IMR-90 (cell line): ENCODE data around the gene KRT7. TPM values are rescaled to one million over a fixed set of nuclear protein-coding genes. Genes with fewer than 3 reads are reported as not detected.

Source experiments
- ATAC-seq: fragments of 200-7000 bp; cut with Tn5 transposase; 2 replicates; pipeline ENCODE4 v1.9.1; 2020; ENCODE audit warnings: low read depth, mild to moderate bottlenecking, moderate library complexity
- BruUV-seq: library from RNA; stranded (reverse); fragments of 400-500 nt; replicated peaks from 2 replicates; lab custom pipeline; 2021; lab: Mats Ljungman, UMichigan
- CTCF ChIA-PET: fragments of 300-600 bp; formaldehyde crosslinking; extraction: SDS; loops from one replicate; lab custom pipeline; 2021; ENCODE audit warnings: antibody characterized with exemption; lab: Yijun Ruan, JAX
- POLR2A ChIA-PET: fragments of 300-600 bp; sonication (Branson Sonifier 250); formaldehyde crosslinking; loops from one replicate; lab custom pipeline; 2022; ENCODE audit warnings: antibody characterized with exemption; ENCODE audit not compliant: unreplicated experiment; lab: Charles Lee
- DNase-seq: peaks from one replicate; pipeline ENCODE4 v3.0.0; 2013
- H2AFZ ChIP-seq: replicated peaks from 2 replicates; pipeline ENCODE3; 2013; ENCODE audit warnings: low read length, mild to moderate bottlenecking; ENCODE audit not compliant: poor library complexity
- H2AK5ac ChIP-seq: 2 replicates; pipeline ENCODE4 v1.6.1; 2013; ENCODE audit warnings: low read depth, low read length, inconsistent platforms
- H2AK9ac ChIP-seq: replicated peaks from 2 replicates; pipeline ENCODE3; 2013; ENCODE audit warnings: mild to moderate bottlenecking, low read depth, low read length, moderate library complexity; ENCODE audit not compliant: poor library complexity
- H2BK120ac ChIP-seq: 2 replicates; pipeline ENCODE4 v1.6.1; 2013; ENCODE audit warnings: low read depth, low read length, inconsistent platforms
- H2BK15ac ChIP-seq: 3 replicates; pipeline ENCODE4 v1.6.1; 2013; ENCODE audit warnings: low read depth, low read length, inconsistent platforms
- H2BK20ac ChIP-seq: 2 replicates; pipeline ENCODE4 v1.6.1; 2013; ENCODE audit warnings: low read depth, mild to moderate bottlenecking, inconsistent platforms, low read length, moderate library complexity
- H2BK5ac ChIP-seq: 2 replicates; pipeline ENCODE4 v1.6.1; 2013; ENCODE audit warnings: mild to moderate bottlenecking, low read depth, low read length, inconsistent platforms; ENCODE audit not compliant: poor library complexity, severe bottlenecking
- H3K14ac ChIP-seq: replicated peaks from 2 replicates; pipeline ENCODE4 v1.6.1; 2013; ENCODE audit warnings: low read depth, low read length, inconsistent platforms
- H3K18ac ChIP-seq: 2 replicates; pipeline ENCODE4 v1.6.1; 2013; ENCODE audit warnings: low read depth, low read length, control low read depth
- H3K23ac ChIP-seq: 2 replicates; pipeline ENCODE4 v1.6.1; 2013; ENCODE audit warnings: low read depth, low read length, inconsistent platforms
- H3K27ac ChIP-seq: 2 replicates; pipeline ENCODE4 v1.5.1; 2013; ENCODE audit warnings: mild to moderate bottlenecking, control low read depth, low read length; ENCODE audit not compliant: insufficient read depth
- H3K27me3 ChIP-seq: 2 replicates; pipeline ENCODE4 v1.6.1; 2013; ENCODE audit warnings: low read length; ENCODE audit not compliant: control insufficient read depth, insufficient read depth
- H3K36me3 ChIP-seq: 2 replicates; pipeline ENCODE4 v1.6.1; 2013; ENCODE audit warnings: low read length, mixed read lengths; ENCODE audit not compliant: control insufficient read depth, insufficient read depth
- H3K4ac ChIP-seq: 2 replicates; pipeline ENCODE4 v1.6.1; 2013; ENCODE audit warnings: low read depth, low read length, inconsistent platforms
- H3K4me1 ChIP-seq: 2 replicates; pipeline ENCODE4 v1.6.1; 2013; ENCODE audit warnings: low read length, mixed read lengths; ENCODE audit not compliant: control insufficient read depth, insufficient read depth
- H3K4me2 ChIP-seq: 2 replicates; pipeline ENCODE4 v1.6.1; 2013; ENCODE audit warnings: low read depth, mild to moderate bottlenecking, control low read depth, low read length, moderate library complexity
- H3K4me3 ChIP-seq: 2 replicates; pipeline ENCODE4 v1.5.1; 2013; ENCODE audit warnings: low read depth, mild to moderate bottlenecking, control low read depth, low read length, moderate library complexity; ENCODE audit not compliant: insufficient read depth
- H3K56ac ChIP-seq: 2 replicates; pipeline ENCODE4 v1.6.1; 2013; ENCODE audit warnings: low read length, inconsistent platforms; ENCODE audit not compliant: insufficient read depth; ENCODE audit errors: extremely low read depth
- H3K79me1 ChIP-seq, 2 experiments: 2 replicates each; pipeline ENCODE4 v1.6.1; 2013; ENCODE audit warnings: low read length in 2 of 2, inconsistent platforms in 1 of 2, low read depth in 1 of 2
- H3K9ac ChIP-seq: 2 replicates; pipeline ENCODE4 v1.6.1; 2013; ENCODE audit warnings: low read depth, low read length, control low read depth
- H3K9me1 ChIP-seq: 2 replicates; pipeline ENCODE4 v1.6.1; 2013; ENCODE audit warnings: low read length, inconsistent platforms; ENCODE audit not compliant: insufficient read depth
- H3K9me3 ChIP-seq: 2 replicates; pipeline ENCODE4 v1.6.1; 2013; ENCODE audit warnings: low read length; ENCODE audit not compliant: control insufficient read depth, insufficient read depth
- H4K20me1 ChIP-seq: 2 replicates; pipeline ENCODE4 v1.6.1; 2013; ENCODE audit warnings: low read length, inconsistent platforms; ENCODE audit not compliant: insufficient read depth
- H4K5ac ChIP-seq: 2 replicates; pipeline ENCODE4 v1.6.1; 2013; ENCODE audit warnings: mild to moderate bottlenecking, low read depth, low read length, control low read depth
- H4K8ac ChIP-seq, 2 experiments: 2 replicates each; pipeline ENCODE4 v1.6.1; 2013; ENCODE audit warnings: low read depth in 2 of 2, low read length in 2 of 2, control low read depth in 1 of 2, inconsistent platforms in 1 of 2
- H4K91ac ChIP-seq: 2 replicates; pipeline ENCODE4 v1.6.1; 2013; ENCODE audit warnings: low read depth, low read length, inconsistent platforms; ENCODE audit not compliant: insufficient read depth
- BHLHE40 ChIP-seq: fragments of 150-350 bp; IDR thresholded peaks from 2 replicates; pipeline ENCODE4 v1.6.1; 2016; ENCODE audit warnings: mild to moderate bottlenecking, low read depth, low read length
- CEBPB ChIP-seq: IDR thresholded peaks from 2 replicates; pipeline ENCODE4 v1.6.1; 2012; ENCODE audit warnings: low read depth, low read length, improper control_type of control experiment
- CHD1 ChIP-seq: IDR thresholded peaks from 2 replicates; pipeline ENCODE4 v1.6.1; 2012; ENCODE audit warnings: low read depth, low read length, improper control_type of control experiment
- CTCF ChIP-seq: conservative IDR thresholded peaks from 2 replicates; pipeline ENCODE4 v1.5.1; 2012; ENCODE audit warnings: mild to moderate bottlenecking, low read depth, low read length, improper control_type of control experiment
- ELK1 ChIP-seq: fragments of 150-350 bp; IDR thresholded peaks from 2 replicates; pipeline ENCODE4 v1.6.1; 2016; ENCODE audit warnings: low read depth, mild to moderate bottlenecking, low read length, moderate library complexity, borderline replicate concordance
- FOS ChIP-seq: fragments of 150-350 bp; IDR thresholded peaks from 2 replicates; pipeline ENCODE4 v1.6.1; 2016; ENCODE audit warnings: low read depth, low read length
- NFE2L2 ChIP-seq: fragments of 150-350 bp; IDR thresholded peaks from 2 replicates; pipeline ENCODE4 v1.6.1; 2016; ENCODE audit warnings: low read depth, mild to moderate bottlenecking, low read length
- RAD21 ChIP-seq: IDR thresholded peaks from 2 replicates; pipeline ENCODE4 v1.6.1; 2012; ENCODE audit warnings: low read length, improper control_type of control experiment
- RFX5 ChIP-seq: IDR thresholded peaks from 2 replicates; pipeline ENCODE4 v1.8.0; 2012; ENCODE audit warnings: low read depth, mild to moderate bottlenecking, low read length, moderate library complexity
- SMC3 ChIP-seq: fragments of 150-350 bp; IDR thresholded peaks from 2 replicates; pipeline ENCODE4 v1.6.1; 2016; ENCODE audit warnings: low read depth, mild to moderate bottlenecking, antibody characterized with exemption, low read length, moderate library complexity
- USF2 ChIP-seq: fragments of 150-350 bp; IDR thresholded peaks from 2 replicates; pipeline ENCODE4 v1.6.1; 2017; ENCODE audit warnings: mild to moderate bottlenecking, antibody characterized with exemption, low read length, low read depth
- WGBS, 2 experiments: methylation state at CpG; one replicate each; pipeline versions ENCODE4 v1.1.5 to v1.1.7; 2013; ENCODE audit warnings: missing lambda C conversion rate in 2 of 2; ENCODE audit not compliant: insufficient read length in 1 of 2; ENCODE audit errors: extremely low coverage in 2 of 2; 5-methylcytosine and 5-hydroxymethylcytosine counted together
- dilution Hi-C: fragments of 300-500 bp; cut with HindIII; formaldehyde crosslinking; loops from one replicate; pipeline ENCODE4 v1.14.3; 2018; ENCODE audit warnings: low sequenced_read_pairs; ENCODE audit not compliant: unreplicated experiment
- in situ Hi-C: fragments of 300-500 bp; cut with MboI; formaldehyde crosslinking; loops from 3 replicates; pipeline ENCODE4 v1.14.3; 2019; ENCODE audit warnings: low sequenced_read_pairs, inconsistent platforms, mixed read lengths
- intact Hi-C: fragments of 100-400 bp; cut with micrococcal nuclease; formaldehyde crosslinking; loops from 2 replicates; pipeline ENCODE4 v1.10.0; 2022
- polyA plus RNA-seq, 3 experiments: library from polyadenylated mRNA; depleted of rRNA; stranded (reverse); fragments of >200 nt; gene quantifications; 2 replicates each; pipeline ENCODE4 v1.2.3, GENCODE V29; 2012; ENCODE audit warnings: low replicate concordance in 1 of 3
- total RNA-seq: library from RNA; depleted of rRNA; stranded (reverse); fragments of >200 nt; gene quantifications from 2 replicates; pipeline ENCODE4 v1.2.3, GENCODE V29; 2012

The KRT7 gene
- total and polyA plus RNA-seq, 2 of the 4 experiments (the other 2 are of a cell fraction): 0.54 to 1.7 TPM

- Histone ChIP-seq H3K9me3 (no peaks in the 10 kb centered on the region), H4K5ac (no peak overlapping the region), H2AFZ (peak overlapping the region; percentile 14), H3K4me2 (no peak overlapping the region), H2BK120ac (peak overlapping the region; percentile 39), H3K56ac (no peak overlapping the region), H4K8ac (peak overlapping the region in 1 of 2 experiments; percentile 9; a peak in 1 of 4 replicates), H3K27ac (no peak overlapping the region), H2BK5ac (no peak overlapping the region), H4K91ac (no peak overlapping the region), H3K23ac (no peak overlapping the region), H3K4me3 (no peak overlapping the region), H2BK20ac (0 out of 2 replicates have a peak overlapping the region, but pooled peaks have one; percentile 3), H3K9me1 (peaks cover 32% of the 10 kb centered on the region), H4K20me1 (peaks cover 5% of the 10 kb centered on the region; the same call in 1 of the 2 replicates), H3K79me1 (no peaks in the 10 kb centered on the region), H3K18ac (no peak overlapping the region), H2BK15ac (no peak overlapping the region; the same call in 2 of the 3 replicates), H3K14ac (0 out of 2 replicates have a peak overlapping the region, but pooled peaks have one; percentile 3), H3K27me3 (no peaks in the 10 kb centered on the region), H2AK5ac (peak overlapping the region; percentile 82; the same call in 1 of the 2 replicates), H3K9ac (no peak overlapping the region), H2AK9ac (no peak overlapping the region), H3K4ac (peak overlapping the region; percentile 65; the same call in 1 of the 2 replicates), H3K4me1 (peaks cover 14% of the 10 kb centered on the region), H3K36me3 (no peaks in the 10 kb centered on the region)
- CTCF ChIA-PET: interaction anchor here (1.1 kb wide), 1 partner anchor 128 kb away, joined by 3 read pairs; no protein-coding TSS in a partner anchor
- no peak for DNase-seq
- TF ChIP-seq RAD21: no peak
- no peak for TF ChIP-seq NFE2L2
- TF ChIP-seq ELK1: no peak
- TF ChIP-seq CTCF: no peak
- no peak for TF ChIP-seq BHLHE40
- no peak for TF ChIP-seq FOS
- no peak for TF ChIP-seq RFX5
- no peak for TF ChIP-seq CEBPB
- TF ChIP-seq USF2: no peak
- TF ChIP-seq SMC3: no peak
- no peak for TF ChIP-seq CHD1
- WGBS, 2 experiments: no CpG with 5 or more reads among the region's 4 CpGs
- intact Hi-C loops (loop anchor here (10.0 kb wide), 1 partner anchor 590 kb away; no protein-coding TSS in a partner anchor), in situ Hi-C loops (no loop called here), dilution Hi-C loops (no loop called here)
- POLR2A ChIA-PET: no interaction called here
- no TSS peak for BruUV-seq
- no peak for ATAC-seq
Measured at GRCh38 chr12:52284562-52285171, 51.6 kb downstream of the KRT7 start.
